Measurements from ENCODE around the gene C10orf105.

C10orf105 gene

GRCh38 chr10:71675295-71675970, 44.1 kb downstream of the C10orf105 start:
- no peak for DNase-seq (ENCODE audit: low read depth)

- no peak for DNase-seq (ENCODE audit: low read depth)
These were observed 47.3 kb downstream of the C10orf105 start for GRCh38 chr10:71671994-71672946.

- no peak for DNase-seq (ENCODE audit: low read depth)
These were observed 52.2 kb downstream of the C10orf105 start for GRCh38 chr10:71667387-71667752.

GRCh38 chr10:71666639-71667386, 52.8 kb downstream of the C10orf105 start:
- no peak for DNase-seq (ENCODE audit: low read depth)

GRCh38 chr10:71665456-71665855, 54.1 kb downstream of the C10orf105 start:
- no peak for DNase-seq (ENCODE audit: low read depth)

- no peak for DNase-seq (ENCODE audit: low read depth)
These were observed 55.0 kb downstream of the C10orf105 start for GRCh38 chr10:71664585-71664984.

- DNase-seq (ENCODE audit: low read depth): no peak
These were observed 56.3 kb downstream of the C10orf105 start for GRCh38 chr10:71663311-71663710.

GRCh38 chr10:71661779-71662336, 57.7 kb downstream of the C10orf105 start:
- DNase-seq (ENCODE audit: low read depth): no peak

All from non-pigmented ciliary epithelial cell (primary cell).